Fibroblast of skin of right biceps (primary cell): ENCODE results near the gene EFHC2.

ENCODE experiments used
- DNase-seq: peaks from one replicate; pipeline ENCODE4 v3.0.0-alpha.2; 2013

Gene EFHC2

DNA sequence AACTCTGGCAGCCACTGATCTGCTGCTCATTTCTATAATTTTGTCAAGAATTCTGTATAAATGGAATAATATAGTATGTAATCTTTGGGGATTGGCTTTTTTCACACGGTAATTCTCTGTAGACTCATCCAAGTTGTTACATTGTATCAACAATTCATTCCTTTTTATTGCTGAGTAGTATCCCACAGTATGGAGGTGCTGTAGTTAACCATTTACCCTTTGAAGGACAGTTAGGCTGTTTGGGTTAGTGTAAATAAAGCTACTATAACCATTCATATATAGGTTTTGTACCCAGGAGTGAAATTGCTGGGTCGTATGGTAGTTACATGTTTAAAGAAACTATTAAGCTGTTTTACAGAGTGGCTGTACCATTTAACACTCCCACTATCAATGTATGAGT lies 213.3 kb downstream of the EFHC2 start:
- DNase-seq: no peak

DNA sequence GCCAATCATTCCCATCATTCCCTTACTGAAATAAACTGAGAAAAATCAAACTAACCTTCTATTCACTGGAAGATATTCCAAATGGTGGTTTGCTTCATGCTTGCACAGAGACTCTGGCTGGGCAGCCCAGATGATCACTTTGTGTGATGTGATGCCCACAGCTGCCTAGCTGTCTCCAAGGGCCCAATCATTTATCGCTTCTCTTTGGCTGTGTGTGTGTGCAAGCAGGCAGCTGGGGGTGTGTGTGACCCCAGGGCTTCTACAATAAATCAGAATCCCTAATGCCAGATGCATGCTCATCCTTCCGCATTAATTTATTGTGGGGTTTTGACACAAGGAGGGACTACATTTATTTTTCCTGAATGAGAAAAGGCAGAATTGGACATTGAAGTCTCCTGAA lies 230.1 kb downstream of the EFHC2 start:
- no peak for DNase-seq

DNA sequence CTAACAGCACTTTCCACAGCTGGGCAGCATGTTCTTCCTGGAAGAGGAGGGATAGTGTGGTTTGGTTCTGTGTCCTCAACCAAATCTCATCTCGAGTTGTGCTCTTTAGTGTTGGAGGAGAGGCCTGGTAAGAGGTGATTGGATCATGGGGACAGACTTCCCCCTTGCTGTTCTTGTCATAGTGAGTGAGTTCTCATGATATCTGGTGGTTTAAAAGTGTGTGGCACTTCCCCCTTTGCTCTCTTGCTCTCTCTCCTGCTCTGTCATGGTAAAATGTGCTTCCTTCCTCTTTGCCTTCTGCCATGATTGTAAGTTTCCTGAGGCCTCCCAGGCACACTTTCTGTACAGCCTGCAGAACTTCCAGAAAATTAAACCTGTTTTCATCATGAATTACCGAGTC lies 236.6 kb downstream of the EFHC2 start:
- no peak for DNase-seq

DNA sequence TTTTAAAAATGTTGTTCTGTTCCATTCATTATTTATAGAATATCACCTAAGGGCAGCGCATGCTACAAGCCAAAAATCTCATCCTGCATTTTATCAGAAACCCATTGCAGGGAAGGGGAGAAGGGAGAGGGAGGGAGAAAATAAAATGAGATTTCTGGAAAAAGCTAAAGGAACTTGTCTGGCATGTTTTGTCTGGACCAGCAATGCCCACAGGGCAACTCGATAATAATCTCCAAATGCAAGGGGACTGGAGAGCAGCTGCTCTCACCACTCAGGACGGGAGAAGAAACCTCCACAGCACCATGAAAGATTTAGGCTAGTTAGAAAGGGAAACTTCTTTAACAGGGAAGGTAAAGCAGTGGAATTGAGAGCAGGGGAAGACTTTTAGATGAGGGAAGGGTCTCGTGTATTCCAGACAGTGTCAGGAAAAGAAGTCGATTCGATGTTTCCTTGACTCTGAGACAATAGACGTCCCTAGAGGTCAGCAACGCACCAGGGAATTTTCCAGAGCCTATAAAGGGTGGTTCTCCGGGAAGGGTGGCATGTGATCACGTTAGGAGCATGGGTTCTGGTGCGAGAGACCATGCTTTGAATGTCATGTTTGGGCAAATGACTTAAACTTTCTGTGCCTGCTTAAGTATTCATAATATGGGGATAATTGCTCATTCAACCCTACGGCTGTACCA lies 238.1 kb downstream of the EFHC2 start:
- DNase-seq: no peak

DNA sequence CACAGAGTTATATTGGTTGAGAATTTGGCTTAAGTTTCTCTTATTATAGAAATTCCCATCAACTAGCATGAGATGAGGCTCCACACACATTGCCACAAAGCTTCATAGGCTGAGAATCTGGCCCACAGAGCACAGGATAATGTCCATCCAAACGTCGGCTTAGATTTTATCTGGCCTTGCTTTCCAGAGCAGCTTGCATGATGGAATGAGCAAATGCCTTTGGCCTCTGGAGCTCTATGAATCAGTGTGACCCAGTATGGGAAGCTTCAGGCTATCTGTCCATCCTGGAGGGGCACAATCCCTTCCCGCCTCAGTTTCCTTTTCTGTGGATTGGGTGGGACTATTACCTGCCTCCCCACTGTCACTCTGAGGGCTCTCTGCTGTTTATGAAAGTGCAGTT lies 238.8 kb downstream of the EFHC2 start:
- no peak for DNase-seq

DNA sequence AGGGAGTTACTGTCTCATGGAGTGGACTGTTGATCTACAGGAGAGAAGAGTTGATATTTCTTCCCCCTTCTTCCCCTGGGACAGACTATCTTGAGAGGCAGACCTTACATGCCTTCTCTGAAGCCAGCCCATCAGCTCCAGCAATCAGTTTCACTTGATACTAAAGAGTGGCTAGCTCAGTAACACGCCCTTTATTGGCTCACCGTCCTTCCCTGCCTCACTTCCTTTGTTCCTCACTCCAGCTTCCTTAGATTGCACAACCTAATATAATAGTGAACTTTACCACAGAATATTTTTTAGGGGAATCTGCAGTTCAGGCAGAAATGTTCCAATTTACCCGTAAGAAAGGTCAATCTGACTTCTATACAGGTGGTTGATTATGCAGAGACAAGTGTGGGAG lies 242.2 kb downstream of the EFHC2 start:
- DNase-seq: no peak

DNA sequence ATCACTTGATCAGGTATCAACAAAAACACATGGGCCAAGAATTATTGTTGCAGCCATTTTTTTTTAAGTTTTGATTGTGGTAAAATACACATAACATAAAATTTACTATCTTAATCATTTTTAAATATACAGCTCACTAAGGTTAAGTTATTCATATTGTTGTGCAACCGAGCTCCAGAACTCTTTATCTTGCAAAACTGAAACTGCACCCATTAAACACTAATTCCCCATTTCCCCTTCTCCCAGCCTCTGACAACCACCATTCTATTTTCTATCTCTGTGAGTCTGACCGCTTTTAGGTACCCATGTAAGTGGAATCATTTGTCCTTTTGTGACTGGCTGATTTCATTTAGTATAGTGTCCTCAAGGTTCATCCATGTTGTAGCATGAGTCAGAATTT lies 244.1 kb downstream of the EFHC2 start:
- no peak for DNase-seq
